ENCODE data around the gene LHFPL6.

Gene LHFPL6

DNA sequence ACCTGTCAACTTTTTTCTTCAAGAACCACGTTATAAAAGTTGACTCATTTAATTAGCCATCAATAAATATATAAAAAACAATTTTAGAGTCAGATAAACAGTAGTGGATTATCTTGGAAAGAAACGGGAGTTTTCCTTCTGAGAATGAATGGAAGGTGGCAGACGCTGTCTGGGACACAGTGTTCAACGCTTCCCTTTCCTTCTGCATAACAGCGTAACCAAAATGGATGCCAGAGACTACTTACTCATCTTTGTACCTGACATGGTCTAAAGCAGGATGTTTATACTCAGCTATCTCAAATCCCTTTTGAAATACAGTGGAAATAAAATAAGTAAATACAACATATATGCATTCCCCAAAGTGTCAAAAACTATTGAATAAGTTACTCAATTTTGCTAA is 195.2 kb downstream of the LHFPL6 start:
- DNase-seq: no peak

DNA sequence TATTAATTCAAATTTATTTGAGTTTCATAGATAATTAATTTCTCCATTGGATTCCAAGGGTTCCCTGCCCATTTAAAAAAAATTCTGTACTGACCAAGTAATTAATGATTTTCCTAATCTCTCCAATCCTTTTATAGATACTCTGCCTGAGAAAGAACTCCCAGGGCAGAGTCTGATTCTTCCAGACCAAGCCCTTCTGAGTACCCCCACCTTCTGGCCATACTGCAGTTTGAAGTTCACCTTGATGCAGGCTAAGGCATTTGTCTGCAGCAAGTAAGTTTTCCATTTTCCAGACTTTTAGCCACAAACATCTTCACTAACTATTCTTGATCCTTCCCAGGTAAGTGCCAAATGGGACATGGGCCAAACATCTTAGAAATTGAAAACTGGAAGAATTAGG is 195.9 kb downstream of the LHFPL6 start:
- no peak for DNase-seq

DNA sequence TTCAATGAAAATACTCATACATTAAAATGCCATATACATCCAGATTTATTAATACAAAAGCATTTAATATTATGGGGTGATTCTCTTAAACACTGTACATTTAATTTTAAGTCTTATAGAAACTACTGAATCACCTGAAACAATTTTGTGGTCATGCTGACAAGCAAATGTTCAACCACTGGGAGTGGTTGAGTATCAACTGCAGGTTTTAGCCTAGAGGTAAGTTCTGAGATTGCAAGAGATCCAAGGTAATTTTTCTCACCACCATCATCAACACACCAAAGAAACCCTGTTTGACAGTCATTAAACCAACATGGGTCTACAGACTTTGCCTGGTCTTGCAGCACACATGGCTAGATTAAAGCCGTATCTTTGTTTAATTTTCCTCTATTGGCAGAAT is 196.3 kb downstream of the LHFPL6 start:
- no peak for DNase-seq

DNA sequence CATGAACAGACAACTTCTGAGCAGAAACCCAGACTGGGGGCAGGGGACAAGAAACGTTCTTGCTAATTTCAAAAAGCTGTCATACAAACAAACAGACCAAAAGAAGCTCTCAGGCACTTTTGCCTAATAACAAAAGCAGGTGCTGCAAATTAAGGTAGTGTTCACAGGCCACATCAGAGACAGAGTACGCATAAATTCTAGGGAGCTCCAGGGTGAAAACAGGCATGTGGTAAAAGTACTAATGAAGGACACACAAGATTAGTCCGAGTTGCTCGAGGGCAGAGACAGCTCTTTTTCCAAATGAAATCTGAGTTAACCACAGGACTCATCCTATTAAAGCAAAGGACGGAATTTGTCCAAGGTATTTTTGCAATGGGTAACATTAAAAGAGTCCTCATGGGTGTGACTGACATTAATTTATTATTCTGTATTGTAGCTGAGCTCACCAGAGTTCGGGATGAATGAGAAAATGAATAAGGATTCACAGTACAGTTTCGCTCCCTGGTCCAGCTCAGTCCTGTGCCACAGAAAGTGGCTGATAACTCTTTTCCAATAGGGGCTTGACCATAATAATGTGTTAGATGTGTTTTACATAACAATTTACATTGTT is 197.3 kb downstream of the LHFPL6 start:
- DNase-seq: no peak

DNA sequence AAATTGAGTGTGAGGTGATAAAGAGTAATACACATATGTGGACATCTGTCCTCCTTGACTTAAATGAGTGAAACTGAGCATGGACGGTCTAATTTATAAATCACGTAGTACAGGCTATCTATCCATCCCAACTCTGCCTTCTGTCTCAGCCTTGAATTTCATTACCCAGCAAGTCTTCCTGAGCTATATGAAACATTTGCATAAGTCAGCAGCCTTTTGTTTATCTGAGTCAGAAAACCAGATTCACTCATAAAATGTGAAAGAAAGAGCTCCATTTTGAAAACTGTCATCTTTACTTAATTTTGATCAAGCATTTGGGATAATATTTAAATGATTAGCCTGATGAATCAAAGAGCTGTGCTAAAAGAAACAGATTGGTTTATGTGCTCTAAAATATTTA is 197.9 kb downstream of the LHFPL6 start:
- no peak for DNase-seq

DNA sequence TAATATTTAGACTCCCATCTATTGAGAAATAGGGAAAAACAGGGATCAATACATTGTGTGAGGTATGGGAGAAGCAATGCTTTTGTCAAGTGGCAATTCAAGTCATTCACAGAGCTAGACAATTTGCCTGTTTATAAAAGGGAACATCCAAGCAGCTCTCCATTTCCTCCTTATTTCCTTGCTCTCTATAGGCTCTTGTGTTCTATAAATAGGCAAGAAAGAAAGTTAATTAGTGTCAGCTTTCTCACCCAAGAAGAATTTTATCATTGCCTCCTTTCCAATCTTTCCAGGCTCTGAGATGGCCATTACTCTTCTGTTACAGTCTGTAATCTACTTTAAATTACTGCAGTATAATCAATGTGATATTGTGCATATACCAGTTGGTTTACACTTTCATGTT is 199.9 kb downstream of the LHFPL6 start:
- DNase-seq: no peak

DNA sequence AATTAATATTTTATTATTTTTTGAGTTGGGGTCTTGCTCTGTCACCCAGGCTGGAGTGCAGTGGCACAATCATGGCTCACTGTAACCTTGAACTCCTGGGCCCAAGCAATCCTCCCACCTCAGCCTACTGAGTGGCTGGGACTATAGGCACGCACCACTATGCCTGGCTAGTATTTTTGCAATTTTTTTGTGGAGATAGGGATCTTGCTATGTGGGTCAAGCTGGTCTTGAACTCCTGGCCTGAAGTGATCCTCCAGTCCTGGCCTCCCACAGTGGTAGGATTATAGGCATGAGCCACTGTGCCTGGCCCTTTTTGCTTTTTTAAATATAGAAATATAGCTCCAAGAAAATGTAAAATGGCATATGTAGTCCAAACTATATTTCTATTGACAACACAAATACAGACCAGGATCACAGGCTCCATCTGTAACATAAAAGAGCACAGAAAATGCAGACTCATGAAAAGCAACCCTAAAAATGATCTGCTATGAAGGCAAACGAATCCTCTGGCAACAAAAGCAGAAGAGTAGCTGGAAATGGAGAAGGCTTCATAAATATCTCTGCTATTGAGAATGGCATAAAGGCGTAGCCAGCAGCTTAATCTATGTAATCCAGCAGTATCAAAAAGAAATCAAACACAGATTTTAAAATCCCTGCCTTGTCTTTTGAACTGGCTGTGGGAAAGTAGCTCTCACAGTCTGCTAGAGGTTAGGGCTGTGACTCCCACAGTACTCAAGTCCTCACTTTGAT is 200.6 kb downstream of the LHFPL6 start:
- DNase-seq: no peak

DNA sequence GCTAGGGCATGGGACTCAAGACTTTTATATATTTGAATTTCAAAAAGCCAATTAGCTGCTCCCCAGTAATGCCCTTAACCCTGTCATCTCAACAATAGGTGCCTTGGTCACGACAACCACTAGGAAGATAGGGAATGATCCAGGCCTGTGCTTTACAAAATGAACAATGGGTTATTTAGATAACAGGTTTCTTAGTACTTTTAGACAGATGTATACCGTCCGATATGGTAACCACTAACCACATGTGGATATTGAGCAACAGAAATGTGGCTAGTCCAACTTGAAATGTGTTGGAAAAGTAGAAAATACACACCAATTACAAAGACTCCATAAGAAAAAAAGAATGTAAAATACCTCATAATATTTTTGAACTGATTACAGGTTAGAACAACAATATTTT is 201.2 kb downstream of the LHFPL6 start:
- DNase-seq: no peak

DNA sequence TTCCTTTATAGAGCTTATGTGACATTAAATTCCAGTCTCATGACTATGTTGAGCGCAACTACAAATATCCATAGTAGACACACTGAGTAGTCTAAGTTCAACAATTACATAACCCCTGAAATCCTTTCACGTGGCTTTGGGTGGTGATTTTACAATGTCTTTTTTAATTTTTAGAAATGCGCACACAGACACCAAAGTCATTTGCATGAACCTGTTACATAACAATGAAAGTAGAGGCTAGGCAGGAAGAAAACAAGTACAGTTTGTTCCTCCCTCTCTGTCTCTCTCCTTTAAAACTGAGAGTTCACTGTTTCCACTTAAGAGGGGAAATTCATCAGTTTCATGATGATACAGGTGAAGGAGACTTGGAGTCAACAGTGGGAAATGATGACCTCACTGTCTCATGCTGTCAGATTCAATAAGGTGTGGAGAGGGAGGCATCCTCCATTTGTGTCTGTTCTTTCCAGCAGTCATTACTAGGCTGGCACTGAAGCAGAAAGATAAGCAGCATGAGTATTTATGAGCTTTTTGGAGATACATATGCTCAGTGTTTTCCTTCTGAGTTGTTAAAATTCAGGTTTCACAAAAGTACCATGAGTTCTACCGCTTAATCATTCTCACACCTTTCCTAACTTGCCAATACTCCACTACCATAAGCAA is 201.8 kb downstream of the LHFPL6 start:
- DNase-seq: no peak

DNA sequence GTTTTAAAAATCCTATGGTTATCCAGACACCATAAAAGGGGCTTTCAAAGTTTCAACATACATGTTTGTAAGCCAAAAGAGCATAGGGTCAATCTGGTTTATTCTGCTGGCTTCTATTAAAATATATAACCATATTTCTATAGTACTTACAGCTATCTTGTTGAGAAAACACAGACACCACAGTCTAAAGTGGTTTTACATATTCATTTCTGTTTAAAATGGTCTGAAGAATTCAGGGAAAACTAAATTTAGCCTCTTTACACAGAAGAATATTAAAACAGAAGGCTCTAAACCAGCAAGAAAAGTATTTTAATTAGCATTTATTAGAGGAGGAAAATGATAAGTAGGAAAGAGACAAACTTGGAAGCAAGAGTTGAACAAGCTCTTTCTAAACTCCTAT is 203.9 kb downstream of the LHFPL6 start:
- DNase-seq: no peak

DNA sequence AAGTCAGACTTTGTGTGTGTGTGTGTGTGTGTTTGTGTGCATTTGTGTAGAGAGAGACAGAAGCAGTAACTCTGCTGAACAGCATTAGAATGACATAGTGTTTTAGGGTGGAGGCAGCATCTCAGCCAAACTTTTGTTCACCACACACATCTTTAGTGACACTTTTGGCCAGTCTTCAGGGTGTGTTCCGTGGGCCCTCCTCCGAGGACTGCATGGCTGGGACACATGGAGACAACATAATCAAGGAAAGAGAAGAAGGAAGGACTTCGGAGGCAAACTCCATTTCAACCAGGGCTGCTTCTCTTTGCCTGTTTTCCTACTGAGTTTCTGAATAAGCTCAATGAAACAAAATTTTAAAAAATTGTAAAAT is 205.1 kb downstream of the LHFPL6 start:
- DNase-seq: no peak

DNA sequence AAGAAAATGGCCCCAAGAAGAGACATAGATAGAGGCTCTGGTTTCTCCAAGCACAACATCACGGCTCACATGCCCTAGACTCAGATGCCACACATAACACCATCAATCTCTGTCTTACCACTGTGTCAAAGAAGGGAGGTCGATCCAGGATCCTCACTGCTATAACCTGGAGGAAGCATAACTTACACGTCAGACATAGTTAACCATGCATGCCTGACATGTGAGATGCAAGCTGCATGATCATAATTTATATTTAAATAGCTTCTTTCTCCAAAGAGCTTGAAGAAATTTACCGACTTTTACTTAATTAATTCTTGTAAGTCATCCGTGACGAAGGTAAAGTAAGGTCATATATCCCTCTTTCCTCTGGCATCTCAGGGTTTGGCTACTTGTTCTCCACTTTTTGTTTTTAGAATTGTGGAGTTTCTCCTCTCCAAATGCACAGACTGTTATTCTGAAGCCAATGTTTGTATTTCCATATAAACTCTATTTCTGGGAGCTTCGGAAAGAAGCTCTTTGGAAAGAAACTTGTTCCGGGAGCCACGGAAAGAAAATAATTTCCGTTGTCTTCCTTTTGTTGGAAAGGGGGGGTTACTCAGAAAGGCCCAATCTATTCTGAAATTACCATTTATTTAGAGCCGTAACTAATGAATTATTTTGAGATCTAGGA is 205.6 kb downstream of the LHFPL6 start:
- no peak for DNase-seq

DNA sequence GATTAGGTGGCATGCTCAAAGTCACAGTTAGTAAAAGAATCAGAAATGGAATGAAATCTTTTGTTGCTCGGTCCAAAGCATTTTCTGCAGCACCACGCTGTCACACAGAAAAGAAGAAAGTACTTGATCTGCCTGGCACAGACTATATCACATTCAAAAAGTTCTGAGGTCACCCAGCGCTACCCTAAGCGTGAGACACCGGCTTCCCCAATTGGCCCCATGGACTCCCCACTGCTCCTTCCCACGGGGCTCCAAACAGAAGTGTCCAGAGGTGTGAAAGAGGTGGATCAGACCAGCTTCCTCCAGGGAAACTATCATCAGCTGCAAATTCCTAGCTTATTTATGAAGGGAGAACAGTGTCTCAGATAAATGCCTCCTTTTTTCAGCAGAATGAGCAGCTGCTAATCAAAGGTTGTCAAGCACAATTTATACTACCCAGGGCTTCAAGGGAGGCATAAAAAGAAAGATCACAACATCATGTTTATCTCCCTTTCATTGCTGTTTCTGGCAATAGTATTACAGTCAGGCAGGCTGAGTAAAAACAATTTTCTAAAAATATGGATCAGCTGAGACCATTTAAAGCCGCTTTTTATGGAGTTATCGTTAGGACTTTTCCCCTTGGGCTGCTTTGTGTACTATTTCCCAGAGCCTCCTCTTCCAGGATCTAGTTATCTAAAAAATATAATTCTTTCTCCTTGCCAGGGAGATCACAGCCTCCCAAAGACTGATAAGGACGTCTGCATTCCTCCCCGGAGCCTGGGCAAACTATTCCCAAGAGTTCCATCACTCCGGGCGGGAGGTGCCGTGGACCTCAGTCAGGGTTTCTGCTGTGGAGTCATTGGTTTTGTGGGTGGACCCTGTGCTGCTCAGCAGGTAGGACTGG is 208.0 kb downstream of the LHFPL6 start:
- no peak for DNase-seq

DNA sequence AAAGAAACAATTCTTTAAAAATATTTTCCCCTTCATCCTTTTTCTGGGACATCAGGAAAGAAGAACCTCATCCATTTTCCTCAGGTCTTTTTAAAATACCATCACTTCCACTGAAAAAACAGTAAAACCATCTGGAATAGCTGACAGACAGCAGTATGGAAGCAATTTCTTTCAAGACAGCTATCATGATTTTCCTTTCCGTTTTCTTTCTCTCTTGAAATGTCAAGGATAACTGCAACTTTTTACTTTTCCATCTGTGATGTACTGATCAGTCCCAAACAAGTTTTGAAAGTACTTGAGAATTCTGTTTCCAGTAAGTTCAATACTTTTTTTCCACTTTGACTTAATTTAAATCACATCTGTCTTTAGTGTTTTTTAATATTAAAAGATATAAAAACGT is 211.2 kb downstream of the LHFPL6 start:
- no peak for DNase-seq

DNA sequence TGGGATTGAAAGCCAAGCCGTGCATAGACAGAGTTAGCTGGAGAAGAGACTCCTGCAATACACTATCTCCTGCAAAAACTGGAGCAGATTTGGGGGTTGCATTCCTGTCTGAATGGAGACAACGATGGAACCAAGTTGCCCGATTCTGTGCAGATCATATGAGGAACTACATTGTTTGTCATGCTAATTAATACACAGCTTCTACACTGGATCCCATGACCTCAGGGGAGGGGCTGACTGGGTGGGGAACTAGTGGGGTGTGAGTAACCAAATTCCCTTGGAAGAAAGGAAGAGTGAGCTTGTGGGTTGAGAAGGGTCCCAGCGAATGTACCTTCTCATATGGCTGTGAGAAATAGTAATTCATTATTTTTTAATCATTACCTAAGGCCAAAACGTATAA is 214.0 kb downstream of the LHFPL6 start:
- DNase-seq: no peak

DNA sequence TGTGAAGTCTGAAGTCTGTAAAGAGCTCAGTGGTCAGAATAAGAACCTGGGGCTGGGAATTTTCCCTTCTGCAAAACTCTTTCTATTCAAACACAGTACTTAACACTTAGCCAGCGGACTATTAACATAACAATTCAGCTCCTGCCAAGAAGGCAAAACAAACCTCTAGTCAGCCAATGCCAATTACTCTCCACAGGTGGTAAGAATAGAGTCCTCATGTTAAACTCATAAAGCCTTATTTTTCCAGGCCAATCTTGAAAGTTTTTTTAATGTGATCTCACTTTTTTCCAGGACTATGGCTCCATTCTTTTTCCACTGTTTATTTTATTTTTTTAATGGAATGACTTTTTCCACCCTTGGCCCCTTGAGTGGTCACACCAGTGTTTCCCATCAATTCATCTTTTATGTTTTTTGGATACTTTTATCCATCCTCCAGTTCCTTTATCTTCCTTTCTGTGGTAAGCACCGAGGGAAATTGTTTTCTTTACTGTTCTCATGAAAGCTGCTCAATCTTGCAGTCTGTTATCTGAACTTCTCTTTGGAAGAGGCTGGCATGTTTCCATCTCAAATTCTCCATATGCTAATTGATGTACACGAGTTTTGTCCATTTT is 217.3 kb downstream of the LHFPL6 start:
- DNase-seq: no peak

DNA sequence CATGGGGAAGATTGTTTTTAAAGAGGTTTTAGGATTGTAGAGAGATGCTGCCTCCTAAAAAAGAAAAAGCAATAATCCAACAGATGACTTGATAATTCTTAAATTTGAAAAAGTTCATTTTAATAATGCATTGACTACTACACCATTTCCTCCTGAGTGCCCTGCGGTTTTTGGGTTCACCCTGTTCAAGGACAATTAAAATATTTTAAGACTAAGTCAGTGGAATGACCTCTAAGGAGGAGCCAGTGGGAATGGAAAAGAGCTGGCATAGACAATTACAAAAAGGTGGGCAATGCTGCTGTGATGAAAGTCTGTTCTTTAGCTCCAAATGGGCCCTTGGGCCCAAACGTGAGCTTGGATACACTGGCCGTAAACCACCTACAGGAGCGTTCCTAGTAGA is 217.8 kb downstream of the LHFPL6 start:
- no peak for DNase-seq

DNA sequence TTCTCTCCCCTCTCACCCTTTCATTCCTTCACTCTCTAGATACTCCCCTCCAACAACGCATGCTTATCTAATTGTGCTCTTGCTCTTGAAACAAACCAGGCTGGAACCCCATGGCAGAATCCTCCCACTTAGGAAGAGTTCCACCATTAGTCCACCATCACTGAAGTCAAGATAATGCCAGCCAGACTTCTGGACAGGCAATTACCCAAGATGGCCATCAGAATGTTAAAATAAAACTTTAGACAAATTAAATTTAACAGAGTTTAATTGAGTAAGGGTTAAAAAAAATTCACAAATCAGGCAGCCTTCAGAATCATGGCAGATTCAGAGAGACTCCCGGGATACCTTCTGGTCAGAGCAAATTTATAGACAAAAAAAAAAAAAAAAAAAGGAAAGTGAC is 221.5 kb downstream of the LHFPL6 start:
- DNase-seq: no peak

DNA sequence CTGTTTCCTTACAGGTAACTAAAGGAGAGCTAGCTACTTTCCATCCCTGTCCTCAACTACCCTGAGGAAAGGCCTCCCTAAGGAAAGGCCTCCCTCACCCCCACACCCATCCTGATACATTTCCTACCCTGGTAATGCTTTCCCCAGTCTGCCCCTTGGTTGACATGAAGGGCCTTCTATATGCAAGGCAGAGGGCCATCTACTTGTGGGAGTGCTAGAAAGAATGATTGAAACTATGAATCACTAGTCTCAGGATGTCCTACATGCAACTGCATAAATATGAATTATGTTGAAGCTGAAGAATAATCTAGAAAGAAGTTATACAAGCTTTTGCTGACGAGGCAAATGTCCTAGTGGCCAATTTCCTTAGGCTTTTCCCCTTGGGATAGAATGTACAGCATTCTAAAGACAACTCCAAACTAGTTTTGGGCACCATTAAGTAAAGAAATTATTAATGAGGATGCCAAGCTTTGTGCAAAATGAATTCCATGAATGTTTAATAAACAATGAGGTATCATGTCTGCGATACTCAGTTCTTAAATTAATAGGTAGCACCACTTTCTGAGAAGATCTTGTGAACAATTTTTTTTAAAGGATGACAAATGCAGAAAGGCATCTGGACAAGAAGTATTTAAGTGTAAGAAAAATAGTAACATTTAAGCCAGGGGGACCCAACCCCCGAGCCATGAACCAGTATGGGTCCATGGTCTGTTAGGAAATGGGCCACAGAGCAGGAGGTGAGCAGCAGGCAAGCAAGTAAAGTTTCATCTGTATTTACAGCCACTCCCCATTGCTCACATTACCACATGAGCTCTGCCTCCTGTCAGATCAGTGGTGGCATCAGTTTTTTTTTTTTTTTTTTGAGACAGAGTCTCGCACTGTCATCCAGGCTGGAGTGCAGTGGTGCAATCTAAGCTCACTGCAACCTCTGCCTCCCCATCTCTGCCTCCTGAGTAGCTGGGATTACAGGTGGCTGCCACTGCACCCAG is 223.0 kb downstream of the LHFPL6 start:
- DNase-seq: no peak

DNA sequence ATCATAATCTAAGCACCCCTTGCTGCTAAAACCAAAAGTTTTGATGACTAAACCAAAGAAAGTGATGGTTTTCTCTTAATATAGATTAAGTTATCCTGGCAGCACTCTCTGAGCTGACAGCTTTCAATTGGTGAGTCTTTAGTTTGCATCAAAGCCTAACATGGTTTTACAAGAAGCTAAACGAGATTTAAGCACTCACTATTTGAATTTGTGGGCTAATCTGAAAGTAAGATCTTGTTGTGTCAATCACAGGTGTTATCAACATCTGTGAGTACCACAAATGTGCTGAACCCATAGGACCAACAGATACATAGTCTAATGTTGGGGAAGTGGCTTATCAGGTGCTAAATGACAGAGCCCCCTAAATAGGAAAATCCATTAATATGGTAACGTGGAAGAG is 223.9 kb downstream of the LHFPL6 start:
- no peak for DNase-seq

DNA sequence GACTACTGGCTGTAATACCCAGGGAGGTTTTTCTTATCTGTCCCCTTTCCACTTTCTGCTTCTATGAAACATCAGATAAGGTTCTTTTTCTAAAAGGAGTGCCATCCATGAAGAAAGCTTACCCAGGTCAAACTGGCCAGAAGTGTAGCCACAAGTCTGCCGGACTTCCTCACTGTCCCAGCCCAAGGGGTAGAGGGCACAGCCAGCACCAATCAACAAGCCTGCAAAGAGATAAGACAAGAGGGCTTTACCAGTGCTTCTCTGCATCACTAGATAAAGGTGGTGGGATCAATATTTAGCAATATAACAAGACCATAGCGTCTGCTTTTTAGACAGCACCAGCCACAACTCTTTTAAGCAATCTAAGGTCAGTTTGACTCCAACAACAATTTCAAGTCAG is 224.7 kb downstream of the LHFPL6 start:
- DNase-seq: no peak
